NCI-H187 (cell line): ENCODE results near the gene ACSL4.
"Not testable (repeated sequence)": the region's sequence is repeated elsewhere in the genome, so short reads cannot be mapped to it uniquely, and the experiment has no call there.

Source experiments
- DNase-seq, 2 experiments: peaks; one replicate each; lab custom pipeline; 2025; lab: John Stamatoyannopoulos, UW

The ACSL4 gene

GRCh38 chrX:109732017-109732801, 848 bp downstream of the ACSL4 start:
- DNase-seq: no peak

DNA sequence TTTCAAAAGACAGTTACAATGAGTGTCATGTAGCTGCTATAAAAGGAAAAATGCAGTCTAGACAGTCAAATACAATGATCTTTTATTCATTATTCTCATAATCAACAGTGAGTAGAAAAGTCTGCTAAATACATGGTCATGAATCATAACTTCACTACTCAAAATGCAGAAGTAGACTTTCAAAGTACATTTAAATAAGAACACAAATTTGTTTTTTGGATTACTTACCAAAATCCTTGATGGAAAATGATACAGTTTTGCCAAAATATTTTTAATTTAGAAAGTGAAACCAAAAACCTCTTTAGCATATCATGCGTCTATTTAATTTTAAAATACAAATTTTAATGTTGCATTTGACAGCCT, 4.9 kb downstream of the ACSL4 start:
- DNase-seq: no peak

GRCh38 chrX:109724971-109725370, 8.1 kb downstream of the ACSL4 start:
- DNase-seq: not testable (repeated sequence)

DNA sequence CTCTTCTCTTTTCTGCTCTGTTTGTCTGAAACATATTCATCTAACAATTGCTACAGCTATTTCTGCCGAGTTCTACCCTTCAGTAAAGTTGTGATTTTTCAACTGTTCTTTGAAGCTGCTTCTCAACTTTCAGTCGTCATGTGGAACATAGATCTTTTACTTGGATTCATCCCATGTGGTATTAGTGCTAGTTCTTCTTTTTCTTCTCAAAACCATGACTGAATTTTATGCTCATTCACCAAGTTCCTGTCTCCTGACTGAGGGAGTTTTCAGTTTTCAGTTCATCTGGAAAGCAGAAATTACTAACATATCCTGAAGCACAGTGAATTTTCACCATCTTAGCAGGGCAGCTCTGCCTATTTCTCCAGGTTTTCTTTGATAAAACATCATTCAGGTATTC, 12.1 kb downstream of the ACSL4 start:
- DNase-seq: no peak

DNA sequence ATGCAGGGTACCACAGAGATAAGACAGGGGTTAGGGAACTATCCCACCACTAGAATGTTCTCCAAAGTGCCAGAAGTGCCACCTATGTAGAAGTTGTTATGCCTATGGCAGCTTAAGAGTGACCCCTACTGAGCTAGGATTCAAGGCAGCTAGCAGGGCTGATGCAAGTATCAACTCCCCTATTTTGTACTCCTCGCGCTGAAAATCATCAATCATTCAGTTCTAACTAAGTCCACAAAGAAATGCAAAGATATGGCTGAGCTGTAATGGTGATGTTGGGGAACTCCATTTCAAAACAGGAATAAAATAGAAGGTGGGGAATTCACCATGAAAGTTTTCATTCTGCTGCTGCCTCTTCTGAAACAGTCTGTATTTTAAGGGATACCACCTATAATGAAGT, 13.8 kb downstream of the ACSL4 start:
- DNase-seq: no peak

GRCh38 chrX:109716431-109717028, 16.5 kb downstream of the ACSL4 start:
- DNase-seq: no peak

DNA sequence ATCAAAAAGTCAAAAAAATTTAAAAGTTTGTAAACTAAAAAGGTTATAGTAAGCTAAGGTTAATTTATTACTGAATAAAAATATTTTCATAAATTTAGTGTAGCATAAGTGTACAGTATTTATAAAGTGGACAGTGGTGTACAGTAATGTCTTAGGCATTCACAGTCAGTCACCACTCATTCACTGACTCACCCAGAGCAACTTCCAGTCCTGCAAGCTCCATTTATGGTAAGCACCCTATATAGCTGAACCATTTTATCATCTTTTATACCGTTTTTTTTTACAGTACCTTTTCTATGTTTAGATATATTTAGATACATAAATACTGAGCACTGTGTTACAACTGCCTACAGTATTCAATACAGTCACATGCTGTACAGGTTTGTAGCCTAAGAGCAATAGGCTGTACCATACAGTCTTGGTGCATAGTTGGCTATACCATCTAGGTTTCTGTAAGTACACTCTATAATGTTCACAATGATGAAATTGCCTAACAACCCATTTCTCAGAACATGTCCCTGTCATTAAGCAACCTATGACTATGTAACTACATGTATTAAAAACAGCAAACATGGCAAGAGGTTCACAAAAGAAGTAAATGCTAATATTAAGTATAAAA, 18.6 kb downstream of the ACSL4 start:
- DNase-seq: no peak

DNA sequence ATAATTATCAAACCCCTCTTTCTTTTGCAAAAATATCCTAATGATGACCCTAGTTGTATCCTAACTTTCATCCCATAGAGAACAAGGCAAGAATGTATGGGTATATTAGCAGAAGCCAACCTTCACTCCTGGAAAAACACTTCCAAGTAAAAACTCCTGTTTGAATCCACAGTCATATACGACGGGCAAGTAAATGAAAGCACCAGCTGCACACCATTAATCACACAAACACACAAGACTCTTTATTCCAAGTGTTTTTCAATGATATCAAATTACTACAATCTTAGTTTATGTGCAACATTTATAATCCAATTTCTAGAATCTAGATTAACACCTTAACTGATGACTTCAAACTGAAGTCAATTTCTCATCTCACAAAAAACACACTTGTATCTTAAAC, 22.9 kb downstream of the ACSL4 start:
- DNase-seq: no peak

DNA sequence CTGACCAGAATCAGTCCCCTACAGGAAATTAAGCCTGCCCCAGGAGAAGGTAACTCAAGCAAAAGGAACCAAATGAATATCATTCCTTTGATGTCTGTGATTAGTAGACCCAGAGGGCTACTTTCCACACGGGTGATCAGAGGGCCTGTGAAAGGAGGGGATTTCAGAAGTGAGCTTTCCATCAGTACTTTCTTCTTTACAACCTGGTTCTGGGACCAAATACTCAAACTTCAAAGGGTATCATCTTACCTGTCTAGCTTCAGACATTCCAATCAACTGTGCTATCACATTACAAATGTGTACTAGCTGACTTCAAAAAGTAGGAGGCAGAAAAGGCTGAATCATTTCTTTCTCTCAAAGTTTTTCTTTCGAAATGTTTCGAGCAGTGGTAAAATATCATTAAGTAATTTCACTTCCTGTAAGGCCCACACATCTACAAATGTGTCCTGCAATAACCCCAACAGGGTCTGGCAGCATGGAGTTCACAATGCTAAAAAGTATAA, 23.9 kb downstream of the ACSL4 start:
- no peak for DNase-seq

GRCh38 chrX:109707720-109708119, 25.3 kb downstream of the ACSL4 start:
- no peak for DNase-seq

DNA sequence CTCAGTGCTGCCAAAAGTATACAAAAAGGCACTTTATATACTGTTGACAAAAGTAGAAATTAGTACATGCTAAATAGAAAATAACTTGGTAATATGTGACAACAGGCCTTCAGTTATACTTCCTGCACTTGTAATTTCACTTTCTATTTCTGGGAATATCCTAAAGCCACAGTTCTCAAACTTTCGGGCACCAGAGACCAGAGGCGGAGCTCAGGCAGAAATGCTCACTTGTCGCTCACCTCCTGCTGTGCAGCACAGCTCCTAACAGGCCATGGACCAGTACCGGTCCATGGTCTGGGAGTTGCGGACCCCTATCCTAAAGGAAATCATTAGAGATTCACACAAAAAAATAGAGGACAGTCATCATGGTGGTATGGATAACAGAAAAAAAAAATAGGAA, 25.7 kb downstream of the ACSL4 start:
- DNase-seq: no peak

- DNase-seq: no peak
These were observed 28.5 kb downstream of the ACSL4 start for GRCh38 chrX:109704563-109704962.

DNA sequence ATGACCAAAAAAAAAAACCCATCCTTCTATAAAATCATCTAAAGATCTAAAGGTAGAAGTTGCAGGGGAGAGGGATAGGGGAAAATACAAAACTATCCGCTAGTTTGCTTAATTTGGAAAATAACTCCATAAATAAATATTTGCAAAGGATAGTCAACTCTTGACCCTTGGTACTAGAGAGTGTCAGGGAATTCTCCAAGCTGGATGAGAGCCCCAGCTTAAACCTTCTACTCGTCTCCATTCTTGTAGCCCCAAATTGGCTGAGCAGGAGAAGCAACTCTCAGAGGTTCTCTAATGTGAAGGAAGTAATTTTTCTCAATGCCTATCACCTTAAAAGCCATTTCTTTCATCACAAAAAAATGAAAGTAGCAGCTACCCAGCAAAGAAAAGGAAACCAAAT, 35.2 kb downstream of the ACSL4 start:
- no peak for DNase-seq

DNA sequence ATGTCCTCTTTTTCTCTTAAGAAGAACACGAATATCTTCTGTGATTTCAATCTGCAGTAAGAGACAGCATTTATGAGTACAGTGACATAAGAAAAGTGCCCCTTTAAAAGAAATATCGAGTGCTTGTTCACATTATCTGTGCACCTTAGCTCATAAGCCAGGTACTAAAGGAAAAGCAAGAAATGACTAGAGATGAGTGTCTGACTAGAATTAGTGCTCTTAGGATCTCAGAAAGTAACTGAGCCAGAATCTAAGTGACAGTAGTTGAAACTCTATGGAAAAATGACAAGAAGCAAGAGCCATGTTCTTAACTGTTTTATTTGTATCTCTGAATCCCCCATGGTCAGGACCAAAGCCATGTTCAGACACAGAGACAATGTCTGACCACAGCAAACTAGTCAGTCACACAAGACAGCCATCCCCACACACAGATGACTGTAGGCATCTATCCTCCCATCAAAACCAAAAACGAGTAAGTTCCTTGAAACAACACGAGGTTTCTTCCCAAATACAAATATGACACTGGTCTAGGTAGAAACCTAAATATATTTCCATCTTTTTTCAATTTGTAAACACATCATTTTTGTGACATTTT, 36.8 kb downstream of the ACSL4 start:
- no peak for DNase-seq

GRCh38 chrX:109695637-109696036, 37.4 kb downstream of the ACSL4 start:
- DNase-seq: no peak

- DNase-seq: no peak
These were observed 41.3 kb downstream of the ACSL4 start for GRCh38 chrX:109691752-109692151.

DNA sequence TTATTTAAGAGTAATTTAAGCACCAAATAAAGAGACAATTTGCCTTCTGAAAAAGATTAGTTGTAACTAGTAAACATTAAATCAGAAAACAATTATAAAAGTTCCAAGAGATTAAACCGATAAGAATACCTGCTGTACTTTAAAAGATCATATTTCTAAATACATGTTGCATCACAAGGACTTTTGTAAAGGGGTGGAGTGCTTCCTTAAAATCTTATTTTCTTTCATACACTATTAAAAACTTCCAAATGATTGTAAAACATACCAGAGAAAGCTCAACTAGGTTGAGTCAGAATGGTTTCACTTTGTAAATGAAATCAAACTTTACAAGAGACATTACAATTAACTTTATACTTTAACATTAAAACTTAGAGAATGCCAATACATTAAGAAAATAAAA, 41.8 kb downstream of the ACSL4 start:
- no peak for DNase-seq

GRCh38 chrX:109687903-109688302, 45.2 kb downstream of the ACSL4 start:
- no peak for DNase-seq

- DNase-seq: no peak
These were observed 47.4 kb downstream of the ACSL4 start for GRCh38 chrX:109685656-109686078.

DNA sequence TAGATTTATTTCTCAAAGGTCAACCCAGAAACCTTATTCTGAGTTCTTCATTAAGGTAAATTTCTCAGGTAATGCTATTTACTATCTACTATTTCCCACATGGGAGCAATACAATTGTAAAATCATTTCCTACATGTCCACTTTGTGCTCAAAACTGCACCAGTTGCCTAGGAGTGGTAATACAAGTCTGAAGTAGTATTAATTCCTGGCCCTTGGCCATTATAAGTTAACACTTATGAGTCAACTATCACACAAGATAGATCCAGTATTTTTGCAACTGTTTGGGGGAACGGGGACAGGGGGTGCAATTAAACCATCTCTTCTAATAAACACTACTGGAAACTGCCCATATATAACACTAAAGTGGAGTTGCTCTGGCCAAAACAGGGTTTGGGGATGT, 48.9 kb downstream of the ACSL4 start:
- no peak for DNase-seq

DNA sequence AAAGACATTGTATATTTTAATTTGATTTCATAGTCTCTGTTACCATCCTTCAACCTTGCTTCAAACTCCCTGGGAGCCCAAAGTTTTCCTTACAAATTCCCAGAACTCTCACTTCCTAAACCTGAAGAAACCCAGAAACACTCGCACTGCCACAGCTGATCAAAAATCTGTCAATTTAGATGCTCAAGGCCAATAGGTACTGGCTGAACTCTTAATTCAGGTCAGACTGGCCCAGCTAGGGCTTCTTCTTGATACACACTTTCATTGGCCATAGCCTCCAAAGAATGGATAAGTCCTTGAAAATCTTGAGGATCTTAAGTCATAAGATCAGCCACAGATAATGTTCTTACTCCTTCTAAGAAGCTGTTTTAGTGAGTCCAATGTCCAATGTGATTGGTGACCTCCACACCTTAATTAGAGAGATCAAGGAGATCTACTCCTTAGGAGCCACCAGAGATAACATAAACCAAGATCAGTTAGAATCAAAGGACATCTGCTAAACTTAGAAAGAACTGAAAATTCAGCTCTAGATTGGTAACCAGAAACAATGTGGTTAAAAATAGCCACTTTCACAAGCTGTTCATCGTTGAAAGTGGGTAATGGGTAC, 51.5 kb downstream of the ACSL4 start:
- DNase-seq: no peak

- no peak for DNase-seq
These were observed 53.2 kb downstream of the ACSL4 start for GRCh38 chrX:109679820-109680219.
